GM12891 (cell line): Measurements from ENCODE around the gene CYP26A1.

Experiments used
- DNase-seq: peaks from one replicate; pipeline ENCODE4 v3.0.0; 2011; ENCODE audit warnings: low spot score; ENCODE audit not compliant: insufficient read length
- FAIRE-seq: peaks from 2 replicates; lab custom pipeline; 2011; peaks lifted over from hg19 to GRCh38; lab: Jason Lieb, UNC
- PAX5 ChIP-seq: IDR thresholded peaks from 2 replicates; pipeline ENCODE4 v1.6.1; 2011; ENCODE audit warnings: low read length, moderate library complexity, mild to moderate bottlenecking; ENCODE audit not compliant: insufficient read depth, severe bottlenecking
- POLR2A ChIP-seq: IDR thresholded peaks from 2 replicates; pipeline ENCODE4 v1.6.1; 2011; ENCODE audit warnings: low read depth, low read length, control low read depth
- POLR2AphosphoS5 ChIP-seq: IDR thresholded peaks from 2 replicates; pipeline ENCODE4 v1.6.1; 2011; ENCODE audit warnings: low read depth, low read length, control low read depth
- POU2F2 ChIP-seq: IDR thresholded peaks from 2 replicates; pipeline ENCODE4 v1.6.1; 2011; ENCODE audit warnings: low read depth, mild to moderate bottlenecking, control low read depth, low read length, moderate library complexity
- SPI1 ChIP-seq: IDR thresholded peaks from 2 replicates; pipeline ENCODE4 v1.6.1; 2011; ENCODE audit warnings: low read depth, low read length, control low read depth
- TAF1 ChIP-seq: IDR thresholded peaks from 2 replicates; pipeline ENCODE4 v1.6.1; 2011; ENCODE audit warnings: low read depth, low read length, control low read depth

The CYP26A1 gene

DNA sequence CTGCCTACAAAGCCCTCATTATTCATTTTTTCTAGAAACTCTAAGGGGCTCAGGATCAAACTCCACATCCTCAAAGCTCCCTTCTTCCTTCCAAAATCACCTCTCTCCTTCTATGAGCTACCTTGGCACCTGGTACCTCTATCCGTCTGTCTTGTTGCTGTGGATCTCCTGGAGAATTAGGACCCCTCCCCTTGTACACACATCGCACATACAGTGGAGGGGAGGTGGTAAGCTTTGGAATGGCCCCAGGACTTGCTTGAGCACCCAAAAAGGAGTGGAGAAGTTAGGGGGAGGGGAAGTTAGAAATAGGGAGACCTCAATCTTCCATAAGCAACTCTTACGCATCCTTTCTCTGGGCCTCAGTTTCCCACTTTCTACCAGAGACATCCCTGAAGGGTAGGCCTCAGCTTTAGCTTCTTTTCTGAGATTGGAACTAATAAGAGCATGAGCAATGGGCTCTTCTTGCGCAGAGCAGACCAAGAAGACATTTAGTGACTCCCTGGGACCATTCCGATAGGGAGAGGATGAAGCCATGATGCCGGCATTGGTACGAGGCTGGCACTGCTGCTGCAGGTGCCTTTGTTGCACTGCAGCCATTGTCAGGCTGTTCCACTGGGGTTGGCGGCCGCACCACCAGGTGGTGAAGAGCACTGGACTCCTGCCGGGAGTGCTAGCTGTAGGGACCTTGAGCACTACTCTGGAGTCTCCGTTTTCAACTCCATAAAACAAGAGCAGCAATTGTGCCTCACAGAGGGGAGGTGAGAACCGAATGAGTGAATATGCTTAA is 8.6 kb upstream of the CYP26A1 start:
- DNase-seq (no peak), FAIRE-seq (no peak)
- TF ChIP-seq TAF1 (no peak), POLR2AphosphoS5 (no peak), PAX5 (no peak), POU2F2 (no peak), POLR2A (no peak), SPI1 (no peak)

GRCh38 chr10:93065675-93066543 is 7.8 kb upstream of the CYP26A1 start:
- FAIRE-seq (no peak), DNase-seq (no peak)
- TF ChIP-seq SPI1 (no peak), TAF1 (no peak), POU2F2 (no peak), POLR2A (no peak), POLR2AphosphoS5 (no peak), PAX5 (no peak)

- DNase-seq: no peak
- TF ChIP-seq POLR2AphosphoS5 (no peak), POLR2A (no peak), PAX5 (no peak), POU2F2 (no peak), SPI1 (no peak)
- FAIRE-seq: no peak
These were observed 7.2 kb upstream of the CYP26A1 start for GRCh38 chr10:93066544-93066913.

GRCh38 chr10:93067443-93068365 is 6.0 kb upstream of the CYP26A1 start:
- FAIRE-seq: no peak
- no peak for DNase-seq
- TF ChIP-seq SPI1 (no peak), POLR2AphosphoS5 (no peak), PAX5 (no peak), POU2F2 (no peak), TAF1 (no peak), POLR2A (no peak)

- DNase-seq (no peak), FAIRE-seq (no peak)
- no peak for TF ChIP-seq POLR2A
- TF ChIP-seq POU2F2: no peak
- no peak for TF ChIP-seq PAX5
- TF ChIP-seq SPI1: no peak
These were observed 5.1 kb upstream of the CYP26A1 start for GRCh38 chr10:93068411-93069244.

DNA sequence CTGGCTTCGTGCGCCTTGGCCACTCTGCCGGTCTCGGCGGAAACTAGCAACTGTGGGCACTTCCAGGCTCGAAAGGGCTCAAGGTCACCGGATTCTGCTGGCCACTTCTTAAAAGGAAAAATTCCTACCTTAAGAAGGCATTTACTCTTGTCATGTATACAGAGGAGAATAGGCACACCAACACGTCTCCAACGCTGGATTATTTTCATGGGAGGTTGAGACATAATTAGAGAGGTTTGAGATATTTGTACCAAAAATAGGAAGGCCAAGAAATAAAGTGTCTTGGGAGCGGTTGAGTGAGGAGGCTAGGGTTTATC is 4.5 kb upstream of the CYP26A1 start:
- DNase-seq: no peak
- no peak for FAIRE-seq
- no peak for TF ChIP-seq SPI1
- no peak for TF ChIP-seq POLR2AphosphoS5
- TF ChIP-seq PAX5: no peak
- no peak for TF ChIP-seq POU2F2
- TF ChIP-seq POLR2A: no peak
- TF ChIP-seq TAF1: no peak

GRCh38 chr10:93070378-93071176 is 3.1 kb upstream of the CYP26A1 start:
- TF ChIP-seq PAX5 (no peak), TAF1 (no peak), POLR2AphosphoS5 (no peak), SPI1 (no peak), POU2F2 (no peak), POLR2A (no peak)
- DNase-seq (no peak), FAIRE-seq (no peak)
